Transverse colon (tissue), 4 donors: ENCODE data around the gene MBOAT7.

Experiments
- EP300 ChIP-seq: sonication (generic); formaldehyde crosslinking; IDR thresholded peaks from one replicate; pipeline ENCODE4 v1.6.1; 2017; ENCODE audit warnings: antibody characterized with exemption, low read depth
- POLR2A ChIP-seq: fragments of 450-650 bp; IDR thresholded peaks from one replicate; pipeline ENCODE4 v1.6.1; 2016; ENCODE audit warnings: antibody characterized with exemption, mild to moderate bottlenecking, moderate library complexity
- POLR2AphosphoS5 ChIP-seq, 3 donors: sonication (generic); formaldehyde crosslinking; IDR thresholded peaks; one replicate each; pipeline ENCODE4 v1.6.1; 2016; ENCODE audit warnings: antibody characterized with exemption in 3 of 3
- TF ChIP-seq, protein P1 (sequence below), 5 experiments: fragments of 200-600 bp in 3 of 5; fragments of 450-650 bp in 2 of 5; sonication (generic) in 3 of 5; IDR thresholded peaks; 1 replicate in 2 of 5; 2 replicates in 3 of 5; pipeline ENCODE4 v1.5.1; 2016 to 2017; ENCODE audit warnings: antibody characterized with exemption in 5 of 5, inconsistent platforms in 3 of 5, mild to moderate bottlenecking in 2 of 5, moderate library complexity in 1 of 5

DNA sequence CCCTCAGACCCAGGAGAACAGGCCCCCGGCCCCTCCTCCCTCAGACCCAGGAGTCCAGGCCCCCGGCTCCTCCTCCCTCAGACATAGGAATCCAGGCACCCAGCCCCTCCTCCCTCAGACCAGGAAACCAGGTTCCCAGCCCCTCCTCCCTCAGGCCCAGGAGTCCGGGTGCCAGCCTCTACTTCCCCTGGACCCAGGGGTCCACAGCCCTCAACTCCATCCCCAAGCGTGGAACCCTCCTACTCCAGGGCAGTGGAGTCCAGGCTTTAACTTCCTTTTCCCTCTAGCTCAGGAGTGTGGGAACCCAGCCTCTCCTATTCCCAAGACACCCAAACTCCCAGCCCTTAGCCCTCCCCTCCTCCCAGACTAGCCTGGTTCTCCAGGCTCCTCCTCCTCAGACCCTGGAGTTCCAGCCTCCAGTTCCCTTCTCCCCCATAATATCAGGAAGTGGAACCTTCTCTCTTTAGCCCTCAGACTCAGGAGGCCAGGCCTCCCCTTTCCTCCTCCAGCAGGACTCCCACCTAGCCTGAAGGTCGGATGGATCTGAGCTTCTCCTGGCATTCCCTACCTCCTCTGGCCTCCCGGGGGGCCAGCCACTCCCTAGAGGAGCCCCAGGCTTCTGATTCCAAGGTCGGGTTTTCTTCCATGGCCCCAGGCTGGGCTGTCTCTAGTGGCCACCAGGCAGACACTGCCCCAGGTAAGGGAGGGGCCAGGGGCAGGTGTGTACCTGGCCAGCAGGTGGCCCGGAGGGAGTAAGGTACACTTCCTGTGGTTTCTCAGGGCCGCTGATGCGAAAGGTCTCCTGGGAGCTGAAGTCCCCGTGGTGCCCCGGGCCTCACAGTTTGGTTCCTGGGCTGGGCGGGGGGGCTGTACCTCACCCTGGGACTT, 16.7 kb downstream of the MBOAT7 start, which contains the start of gene TMC4:
- peak; percentile 71 to 88 (median 82) for TF ChIP-seq POLR2AphosphoS5 (IDR thresholded peaks at IDR 0.05)
- TF ChIP-seq, protein P1, sequence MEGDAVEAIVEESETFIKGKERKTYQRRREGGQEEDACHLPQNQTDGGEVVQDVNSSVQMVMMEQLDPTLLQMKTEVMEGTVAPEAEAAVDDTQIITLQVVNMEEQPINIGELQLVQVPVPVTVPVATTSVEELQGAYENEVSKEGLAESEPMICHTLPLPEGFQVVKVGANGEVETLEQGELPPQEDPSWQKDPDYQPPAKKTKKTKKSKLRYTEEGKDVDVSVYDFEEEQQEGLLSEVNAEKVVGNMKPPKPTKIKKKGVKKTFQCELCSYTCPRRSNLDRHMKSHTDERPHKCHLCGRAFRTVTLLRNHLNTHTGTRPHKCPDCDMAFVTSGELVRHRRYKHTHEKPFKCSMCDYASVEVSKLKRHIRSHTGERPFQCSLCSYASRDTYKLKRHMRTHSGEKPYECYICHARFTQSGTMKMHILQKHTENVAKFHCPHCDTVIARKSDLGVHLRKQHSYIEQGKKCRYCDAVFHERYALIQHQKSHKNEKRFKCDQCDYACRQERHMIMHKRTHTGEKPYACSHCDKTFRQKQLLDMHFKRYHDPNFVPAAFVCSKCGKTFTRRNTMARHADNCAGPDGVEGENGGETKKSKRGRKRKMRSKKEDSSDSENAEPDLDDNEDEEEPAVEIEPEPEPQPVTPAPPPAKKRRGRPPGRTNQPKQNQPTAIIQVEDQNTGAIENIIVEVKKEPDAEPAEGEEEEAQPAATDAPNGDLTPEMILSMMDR (IDR thresholded peaks at IDR 0.05) = peak; percentile 44 to 96 (median 59)
- peak; percentile 83 for TF ChIP-seq POLR2A
- no peak for TF ChIP-seq EP300
